Astrocyte (in vitro differentiated cells and primary cell): ENCODE data around the gene KIAA1549.

ENCODE experiments used
- CTCF ChIP-seq: IDR thresholded peaks from 2 replicates; pipeline ENCODE4 v1.5.1; 2011; ENCODE audit warnings: low read depth, mild to moderate bottlenecking, inconsistent platforms, low read length, moderate library complexity; ENCODE audit not compliant: insufficient read depth
- EZH2 ChIP-seq: IDR thresholded peaks from 2 replicates; pipeline ENCODE4 v1.6.1; 2012; ENCODE audit warnings: mild to moderate bottlenecking, low read length, inconsistent platforms; ENCODE audit not compliant: insufficient read depth

DNA sequence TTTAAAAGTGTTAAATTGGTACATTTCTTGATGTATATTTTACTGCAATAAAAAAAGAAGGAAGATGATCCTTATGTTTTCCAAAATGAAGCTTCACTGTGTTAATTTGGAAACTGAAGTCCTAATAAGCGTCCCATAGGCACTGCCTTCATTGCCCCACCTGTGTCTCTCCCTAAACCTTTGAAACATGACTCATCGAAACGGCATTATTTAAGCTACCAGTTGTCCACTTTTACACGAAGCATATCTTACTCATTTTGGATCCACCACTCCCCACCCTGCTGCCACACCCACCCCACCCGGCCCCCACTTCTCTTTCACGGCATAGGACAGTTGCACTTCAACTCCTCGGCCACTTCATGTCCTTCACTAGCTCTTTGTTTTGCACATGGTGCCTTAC is 85.5 kb downstream of the KIAA1549 start:
- TF ChIP-seq CTCF (no peak), EZH2 (no peak)
